HL-60/S4 treated with retinoic acid at 250 ng/mL for 4 days and 3 days (cell line): ENCODE measurements around the gene NCLN.

Experiments used
- in situ Hi-C: fragments of 300-500 bp; cut with MboI; formaldehyde crosslinking; loops from 2 replicates; pipeline ENCODE4 v1.7.0; 2022; ENCODE audit warnings: low sequenced_read_pairs

The NCLN gene

GRCh38 chr19:3253270-3253669 lies 67.5 kb downstream of the NCLN start:
- in situ Hi-C loops = no loop called here

DNA sequence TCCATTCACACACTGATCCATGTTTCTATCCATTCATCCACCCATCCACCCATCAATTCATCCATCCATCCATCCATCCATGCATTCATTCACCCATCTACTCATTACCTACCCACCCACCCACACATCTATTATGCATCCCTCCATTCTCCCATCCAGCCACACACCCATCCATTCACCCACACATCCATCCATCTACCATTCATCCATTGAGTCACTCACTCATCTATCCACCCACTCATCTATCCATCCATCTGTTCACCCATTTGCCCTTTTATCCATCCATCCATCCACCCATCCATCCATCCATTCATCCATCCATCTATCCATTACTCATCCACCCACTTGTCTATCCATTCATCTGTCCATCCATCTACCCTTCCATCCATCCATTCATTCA lies 68.8 kb downstream of the NCLN start:
- in situ Hi-C loops = no loop called here

DNA sequence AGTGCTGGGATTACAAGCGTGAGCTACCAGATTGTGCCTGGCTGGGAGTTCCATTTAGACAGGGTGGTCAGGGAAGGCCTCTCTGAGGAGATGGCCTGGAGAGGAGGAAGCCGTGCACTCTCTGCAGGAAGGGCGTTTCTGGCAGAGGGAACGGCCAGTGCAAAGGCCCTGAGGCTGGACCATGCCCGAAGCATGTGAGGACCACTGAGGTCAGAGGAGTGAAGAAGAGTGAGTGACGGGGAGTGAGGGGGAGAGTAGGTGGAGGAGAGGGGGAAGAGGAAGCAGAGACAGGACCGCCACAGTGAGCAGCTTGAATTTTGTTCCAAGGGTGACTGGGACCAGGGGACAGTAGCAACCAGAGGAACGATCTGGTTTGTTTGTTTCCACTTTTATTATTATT lies 71.3 kb downstream of the NCLN start:
- in situ Hi-C loops = no loop called here
